ENCODE results near the gene ZFP36. TPM values are rescaled to one million over a fixed set of nuclear protein-coding genes. Genes with fewer than 3 reads are reported as not detected.

ZFP36 gene
- total and polyA plus RNA-seq, 10 donors: 63.2 to 396 (median 165) TPM

- no peaks in the 10 kb centered on the region for H3K27me3 ChIP-seq (replicated peaks in 1 of 7)
- H3K4me3 ChIP-seq: peak overlapping the region in 1 of 8 donors; percentile 96
- no peak for DNase-seq
- no peaks in the 10 kb centered on the region for H3K9me3 ChIP-seq
- H3K4me1 ChIP-seq: peaks cover 65 to 95% (median 88%) of the 10 kb centered on the region in 6 donors
- 28 to 64% (median 51%) methylated on average over 4 of the region's 4 CpGs for WGBS, 5 donors
- no peak for TF ChIP-seq POLR2AphosphoS5 (IDR thresholded peaks at IDR 0.05)
- peak in 1 of 11 experiments; percentile 15 for TF ChIP-seq CTCF (IDR thresholded peaks at IDR 0.05 in 8 of 11, conservative IDR thresholded peaks at IDR 0.05 in 3 of 11)
- intact Hi-C loops (cut with DNase I; ENCODE audit: low total_unique reads): no loop called here
- H3K36me3 ChIP-seq: peaks cover 0 to 21% (median 4%) of the 10 kb centered on the region in 6 donors
- H3K27ac ChIP-seq: peak overlapping the region; percentile 88 to 100 (median 99)
Observed at GRCh38 chr19:39401070-39401548, 5.5 kb upstream of the ZFP36 start.

GRCh38 chr19:39401549-39402345 lies 4.9 kb upstream of the ZFP36 start:
- DNase-seq: peak; percentile 90
- TF ChIP-seq POLR2A (IDR thresholded peaks at IDR 0.05) (peak in 2 of 3 donors; percentile 25 to 44), CTCF (IDR thresholded peaks at IDR 0.05 in 8 of 11, conservative IDR thresholded peaks at IDR 0.05 in 3 of 11) (peak in 2 of 11 experiments; percentile 12 to 20), POLR2AphosphoS5 (IDR thresholded peaks at IDR 0.05) (peak; percentile 74 to 95 (median 84))
- Histone ChIP-seq H3K27ac (peak overlapping the region; percentile 88 to 100 (median 99)), H3K4me3 (peak overlapping the region in 5 of 8 donors; percentile 43 to 96 (median 45)), H3K27me3 (replicated peaks in 1 of 7) (no peaks in the 10 kb centered on the region), H3K4me1 (peaks cover 65 to 96% (median 90%) of the 10 kb centered on the region in 6 donors), H3K36me3 (peaks cover 0 to 15% (median 3%) of the 10 kb centered on the region in 6 donors), H3K9me3 (no peaks in the 10 kb centered on the region)
- intact Hi-C loops (cut with DNase I; ENCODE audit: low total_unique reads): no loop called here
- 26 to 41% (median 35%) methylated on average over 19 to 25 of the region's 25 CpGs for WGBS, 5 donors

GRCh38 chr19:39402346-39403300 lies 4.0 kb upstream of the ZFP36 start:
- Histone ChIP-seq H3K36me3 (peaks cover 0 to 11% (median 1%) of the 10 kb centered on the region in 6 donors), H3K27me3 (replicated peaks in 1 of 7) (no peaks in the 10 kb centered on the region), H3K4me1 (peaks cover 61 to 88% (median 83%) of the 10 kb centered on the region in 6 donors), H3K27ac (peak overlapping the region; percentile 88 to 100 (median 99)), H3K9me3 (no peaks in the 10 kb centered on the region), H3K4me3 (peak overlapping the region; percentile 4 to 96 (median 44))
- 1 to 2% (median 2%) methylated on average over 50 to 59 of the region's 59 CpGs for WGBS, 5 donors
- DNase-seq: peak; percentile 98
- intact Hi-C loops (cut with DNase I; ENCODE audit: low total_unique reads): no loop called here
- TF ChIP-seq POLR2A (IDR thresholded peaks at IDR 0.05) (peak; percentile 13 to 61 (median 28)), POLR2AphosphoS5 (IDR thresholded peaks at IDR 0.05) (peak; percentile 92 to 98 (median 93)), CTCF (IDR thresholded peaks at IDR 0.05 in 8 of 11, conservative IDR thresholded peaks at IDR 0.05 in 3 of 11) (peak in 4 of 11 experiments; percentile 9 to 37 (median 10))
